Activated CD4-positive, alpha-beta T cell treated with anti-CD3 and anti-CD28 coated beads, Interleukin-2, amount 50 U/mL, for 16 hours (primary cell): ENCODE results near the gene GCAT.

Experiments used
- DNase-seq: peaks from one replicate; pipeline ENCODE4 v3.0.0-alpha.2; 2020

GCAT gene

DNA sequence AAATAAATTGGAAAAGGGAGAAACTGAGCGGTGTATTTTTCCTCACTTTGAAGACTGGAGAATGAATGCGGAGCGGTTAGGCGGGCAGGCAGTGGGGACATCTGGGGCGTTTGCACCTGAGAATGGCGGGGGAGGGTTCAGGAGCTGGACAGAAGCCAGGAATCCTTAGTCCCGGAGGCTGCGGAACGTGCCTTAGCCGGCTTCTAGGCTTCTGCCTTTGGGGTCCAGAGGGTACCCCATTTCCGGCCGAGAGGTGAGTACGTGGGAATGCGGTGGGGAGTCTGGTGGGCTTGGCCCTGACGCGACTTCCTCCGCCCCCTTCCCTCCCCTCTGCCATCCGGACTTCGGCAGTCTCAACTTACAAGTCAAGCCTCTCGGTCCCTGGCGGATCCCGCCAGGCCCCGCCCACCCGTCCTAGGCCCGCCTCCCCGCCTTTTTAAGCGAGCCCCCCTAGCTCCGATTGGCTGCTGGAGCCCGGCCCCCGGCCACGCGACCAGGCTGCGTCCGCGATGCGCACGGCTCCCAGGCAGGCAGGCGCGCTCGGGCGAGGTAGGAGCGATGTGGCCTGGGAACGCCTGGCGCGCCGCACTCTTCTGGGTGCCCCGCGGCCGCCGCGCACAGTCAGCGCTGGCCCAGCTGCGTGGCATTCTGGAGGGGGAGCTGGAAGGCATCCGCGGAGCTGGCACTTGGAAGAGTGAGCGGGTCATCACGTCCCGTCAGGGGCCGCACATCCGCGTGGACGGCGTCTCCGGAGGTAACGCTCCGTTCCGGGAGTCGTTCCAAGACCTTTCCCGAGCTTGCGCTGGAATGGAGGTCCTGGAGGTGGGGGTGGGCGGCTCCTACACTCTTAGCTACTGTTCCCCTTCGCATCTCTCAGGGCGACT is at the start of gene GCAT:
Gene GCAT (plus strand): TSS at position 525 of the 884 bp plus-strand sequence. CDS start 34 bp downstream, at position 559.
- DNase-seq, result peak; percentile 96

DNA sequence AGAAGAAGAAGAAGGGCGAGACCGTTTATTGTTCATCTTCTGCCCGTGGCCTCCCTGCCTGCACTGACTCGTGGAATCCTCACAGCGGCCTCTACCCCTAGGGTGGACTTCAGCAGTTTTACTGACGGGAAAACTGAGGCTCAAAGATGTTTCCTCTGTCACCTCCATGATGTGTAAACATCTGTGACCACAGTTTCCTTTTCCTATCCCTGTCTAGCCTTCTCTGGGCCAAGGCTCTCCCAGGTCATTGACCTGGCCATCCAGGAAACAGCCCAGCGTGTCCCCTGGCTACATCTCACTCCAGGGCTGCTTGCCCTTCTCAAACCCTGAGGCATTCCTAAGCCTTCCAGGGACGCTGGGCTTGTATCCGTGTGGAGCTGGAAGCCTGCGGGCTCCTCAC is 49.0 kb upstream of the GCAT start:
- DNase-seq, result no peak

DNA sequence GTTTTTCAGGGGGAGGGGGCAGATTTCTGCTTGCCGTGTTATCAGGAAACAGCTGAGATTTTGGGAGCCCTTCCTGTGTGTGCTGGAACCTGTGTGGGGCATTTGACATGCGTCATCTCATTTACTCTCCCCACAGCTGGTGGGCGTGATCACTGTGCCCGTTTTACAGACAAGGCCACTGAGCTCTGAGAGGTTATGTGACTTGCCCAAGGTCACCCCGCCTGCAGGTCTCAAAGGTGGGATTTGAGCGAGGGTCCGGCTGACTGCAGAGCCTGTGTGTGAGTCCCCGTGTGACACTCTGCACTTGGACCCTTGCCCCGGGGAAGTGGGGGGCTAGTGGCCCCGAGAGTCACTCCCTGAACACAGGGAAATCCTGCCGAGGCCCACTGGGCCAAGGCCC is 48.5 kb upstream of the GCAT start:
- no peak for DNase-seq

DNA sequence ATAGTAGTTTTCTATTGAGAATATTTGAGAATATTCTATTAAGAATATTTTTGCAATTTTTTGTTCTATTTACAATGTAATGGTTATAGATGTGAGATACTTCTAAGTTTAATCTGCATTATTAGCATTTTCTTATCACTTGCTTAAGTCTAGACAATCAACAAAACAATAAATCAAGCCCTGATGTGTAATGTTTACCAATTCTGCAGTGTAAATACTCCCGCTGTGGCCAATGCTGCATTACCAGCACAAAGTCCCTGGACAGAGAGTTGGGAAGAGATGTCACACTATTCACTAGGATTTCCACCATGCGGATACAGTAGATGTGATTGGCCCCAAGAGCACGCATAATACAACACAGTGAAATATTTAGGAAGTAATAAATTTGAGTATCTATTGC is 47.6 kb upstream of the GCAT start:
- no peak for DNase-seq

DNA sequence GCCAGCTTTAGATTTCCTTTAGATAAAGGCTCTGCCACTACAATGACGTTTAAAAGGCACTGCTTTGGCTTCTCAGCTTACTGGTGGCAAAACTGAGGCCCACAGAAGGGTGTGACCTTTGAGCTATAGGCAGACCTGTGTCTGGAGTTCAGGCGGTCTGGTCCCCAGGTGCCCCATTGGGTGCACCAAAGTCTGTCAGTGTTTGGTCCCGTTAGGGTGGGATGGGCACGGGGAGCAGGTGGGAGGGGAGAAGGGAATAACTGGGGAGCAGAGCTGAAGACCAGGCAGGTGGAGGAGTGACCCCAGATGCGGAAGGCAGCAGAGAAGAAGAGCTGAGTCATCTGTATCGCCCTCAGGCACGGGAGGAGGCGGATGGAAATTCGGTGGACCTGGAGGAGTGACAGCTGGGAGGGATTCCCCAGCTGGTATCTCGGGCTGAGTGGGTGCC is 45.3 kb upstream of the GCAT start:
- DNase-seq, result no peak

DNA sequence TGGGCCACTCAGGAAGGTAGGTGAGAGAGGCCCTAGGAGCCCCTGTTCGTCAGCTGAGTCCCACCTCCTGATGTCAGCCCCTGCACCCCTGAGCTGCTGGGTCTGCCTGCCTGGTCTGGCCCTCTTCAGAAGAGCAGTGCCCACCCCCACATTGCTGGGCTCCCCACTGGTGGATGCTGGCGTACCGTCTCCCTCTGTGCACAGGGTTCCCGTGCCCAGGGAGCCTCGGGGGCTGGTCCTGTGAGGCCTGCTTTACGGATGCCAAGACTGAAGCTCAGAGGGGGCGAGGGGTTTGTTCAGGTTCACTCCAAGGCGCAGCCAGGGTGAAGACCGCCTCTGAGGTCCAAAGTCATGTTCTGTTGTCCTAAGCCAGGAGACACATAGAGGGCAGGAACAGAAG is 44.7 kb upstream of the GCAT start:
- DNase-seq, result no peak

DNA sequence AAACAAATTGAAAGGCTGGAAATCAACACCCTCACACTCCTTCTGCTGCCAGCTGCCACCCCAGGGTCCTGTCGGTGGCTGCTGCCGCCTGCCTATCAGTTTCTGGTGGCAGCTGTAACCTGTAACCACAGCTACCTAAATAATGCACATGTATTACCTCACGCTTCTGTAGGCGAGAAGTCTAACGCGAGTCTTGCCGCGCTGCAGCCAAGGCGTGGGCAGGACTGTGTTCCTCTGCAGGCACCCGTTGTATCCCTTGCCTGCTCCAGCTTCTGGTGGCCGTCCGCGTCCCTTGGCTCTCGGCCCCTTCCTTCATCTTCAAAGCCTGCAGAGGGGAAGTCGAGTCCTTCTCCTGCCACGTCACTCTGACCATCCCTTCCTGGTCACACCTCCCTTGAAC is 44.1 kb upstream of the GCAT start:
- no peak for DNase-seq

DNA sequence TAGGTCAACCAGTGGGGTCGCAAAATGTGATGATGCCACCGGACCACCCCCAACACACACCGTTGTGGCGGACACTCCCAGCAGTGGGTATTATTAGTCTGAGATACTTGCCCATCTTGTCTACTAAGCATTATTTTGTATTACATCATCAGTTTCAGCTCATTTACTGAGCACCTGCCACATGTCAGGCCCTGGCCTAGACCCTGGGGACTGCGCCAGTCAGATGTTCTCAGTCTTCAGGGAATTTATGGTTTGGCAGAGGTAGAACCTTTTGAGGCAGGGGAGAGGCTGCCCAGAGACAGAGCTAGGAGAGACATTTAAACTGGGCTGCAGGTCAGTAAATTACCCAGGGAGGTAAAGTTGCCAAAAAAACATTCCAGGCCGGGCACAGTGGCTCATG is 43.1 kb upstream of the GCAT start:
- DNase-seq, result no peak

DNA sequence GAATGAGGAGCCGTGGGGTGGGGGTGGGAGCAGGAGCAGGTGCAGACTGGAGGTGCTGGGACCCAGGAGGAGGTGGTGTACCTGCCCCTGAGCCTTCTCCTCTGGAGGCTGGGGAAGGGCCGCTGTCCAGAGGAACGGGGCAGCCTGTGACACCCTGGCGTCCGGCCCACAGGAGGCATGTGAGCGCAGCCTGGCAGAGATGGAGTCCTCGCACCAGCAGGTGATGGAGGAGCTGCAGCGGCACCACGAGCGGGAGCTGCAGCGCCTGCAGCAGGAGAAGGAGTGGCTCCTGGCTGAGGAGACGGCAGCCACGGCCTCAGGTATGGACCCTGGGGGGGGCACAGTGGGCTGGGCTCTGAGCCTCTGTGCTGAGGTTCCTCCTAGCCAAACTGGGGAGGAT is 42.2 kb upstream of the GCAT start:
- no peak for DNase-seq

DNA sequence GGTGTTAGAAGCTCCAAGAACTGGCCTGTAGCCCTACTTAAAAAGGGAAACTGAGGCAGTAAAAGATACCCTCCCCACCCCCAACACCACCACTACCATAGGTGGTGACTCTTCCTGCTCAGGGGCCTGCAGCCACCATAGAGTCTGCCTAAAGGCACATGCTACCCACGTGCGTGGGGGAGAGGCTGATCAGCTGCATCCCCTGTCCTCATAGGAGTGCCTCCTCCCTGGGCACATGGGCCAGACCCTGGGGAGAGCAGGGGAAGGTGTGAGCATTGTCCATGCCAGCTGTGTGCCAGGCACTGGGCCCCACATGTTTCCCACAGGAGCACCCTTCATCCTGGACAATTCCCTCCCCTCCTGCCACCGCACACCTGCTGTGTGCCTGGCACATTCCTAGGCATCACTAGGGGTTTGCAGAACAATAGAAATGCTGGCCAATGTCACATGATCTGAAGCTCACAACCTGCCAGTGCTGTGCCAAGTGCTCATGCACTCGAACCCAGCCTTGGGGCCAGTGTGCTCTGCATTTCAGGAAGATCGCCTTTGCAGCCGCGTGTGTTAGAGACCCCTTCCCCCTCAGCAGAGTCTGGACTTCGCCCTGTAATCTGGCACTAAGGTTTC is 41.7 kb upstream of the GCAT start:
- DNase-seq, result no peak

DNA sequence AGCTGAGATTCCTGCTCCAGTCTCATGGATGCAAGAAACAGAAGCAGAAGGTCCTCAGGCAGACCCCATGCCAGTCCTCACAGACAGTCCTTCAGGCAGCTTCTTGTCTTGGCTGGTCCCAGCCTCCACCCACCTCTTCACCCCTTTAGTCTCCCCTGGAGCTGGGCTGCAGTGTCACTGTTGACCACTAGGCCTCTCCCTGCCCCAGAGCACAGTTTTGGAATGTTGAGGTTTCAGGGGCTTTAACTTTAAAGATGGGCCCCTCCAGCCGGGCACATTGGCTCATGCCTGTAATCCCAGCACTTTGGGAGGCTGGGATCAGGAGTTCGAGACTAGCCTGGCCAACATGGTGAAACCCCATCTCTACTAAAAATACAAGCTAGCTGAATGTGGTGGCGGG is 39.5 kb upstream of the GCAT start:
- DNase-seq, result no peak

DNA sequence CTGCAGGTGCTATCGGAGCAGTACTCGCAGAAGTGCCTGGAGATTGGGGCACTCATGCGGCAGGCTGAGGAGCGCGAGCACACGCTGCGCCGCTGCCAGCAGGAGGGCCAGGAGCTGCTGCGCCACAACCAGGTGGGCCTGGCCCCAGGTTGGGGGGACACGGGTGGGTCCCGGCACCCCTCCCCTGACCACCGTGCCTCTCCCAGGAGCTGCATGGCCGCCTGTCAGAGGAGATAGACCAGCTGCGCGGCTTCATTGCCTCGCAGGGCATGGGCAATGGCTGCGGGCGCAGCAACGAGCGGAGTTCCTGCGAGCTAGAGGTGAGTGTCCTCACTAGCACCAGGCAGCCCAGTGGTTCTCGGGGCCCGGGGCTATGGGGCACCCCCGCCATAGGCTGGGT is 38.7 kb upstream of the GCAT start:
- DNase-seq, result no peak

DNA sequence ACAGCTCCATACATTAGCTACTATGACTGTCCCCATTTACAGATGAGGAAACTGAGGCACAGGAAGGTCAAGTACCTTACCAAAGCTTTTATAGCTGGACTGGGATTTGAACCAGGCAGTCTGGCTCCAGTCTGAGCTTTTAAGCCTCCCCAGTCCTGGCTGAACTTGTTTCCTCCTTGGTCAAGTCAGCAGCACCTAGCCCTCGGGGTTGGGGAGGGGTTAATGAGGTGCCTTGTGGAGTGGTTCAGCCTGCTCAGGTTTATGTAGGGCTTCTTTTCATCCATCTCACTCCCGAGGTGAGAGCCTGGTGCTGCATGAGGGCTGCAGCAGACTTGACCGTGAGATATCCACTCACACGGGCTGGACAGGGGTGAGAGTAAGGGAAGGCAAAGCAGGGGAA is 36.7 kb upstream of the GCAT start:
- no peak for DNase-seq

DNA sequence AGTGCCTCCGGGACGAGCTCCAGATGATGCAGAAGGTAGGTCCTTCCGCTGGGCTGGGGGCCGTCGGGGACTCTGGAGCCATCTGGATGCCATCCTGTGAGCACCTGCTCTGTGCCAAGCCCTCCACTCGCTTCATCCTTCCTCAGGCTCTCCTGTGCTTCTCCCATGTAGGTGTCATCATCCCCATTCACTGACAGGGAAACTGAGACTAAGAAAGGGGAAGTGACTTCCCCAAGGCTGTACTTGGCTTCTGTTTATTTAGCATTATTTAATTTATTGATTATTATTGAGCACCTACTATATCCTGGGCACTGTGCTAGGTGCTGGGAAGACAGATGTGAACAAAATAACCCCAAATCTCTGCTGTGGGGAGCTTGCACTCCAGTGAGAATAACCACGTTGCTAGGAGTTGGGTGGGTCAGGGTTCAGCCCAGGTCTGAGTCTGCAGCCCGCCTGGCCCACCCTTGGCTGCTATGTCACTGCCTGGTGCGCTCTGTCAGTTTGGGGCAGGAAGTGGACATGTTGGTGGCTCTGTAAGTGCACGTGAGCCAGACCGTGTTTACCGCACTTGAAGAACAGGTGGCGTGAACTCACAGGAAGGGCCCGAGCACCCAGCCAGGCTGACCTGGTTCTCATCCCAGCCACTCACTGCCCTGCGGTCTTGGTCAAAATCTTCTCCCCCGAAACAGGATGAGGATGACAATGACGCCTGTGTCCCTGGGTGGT is 35.9 kb upstream of the GCAT start:
- no peak for DNase-seq

DNA sequence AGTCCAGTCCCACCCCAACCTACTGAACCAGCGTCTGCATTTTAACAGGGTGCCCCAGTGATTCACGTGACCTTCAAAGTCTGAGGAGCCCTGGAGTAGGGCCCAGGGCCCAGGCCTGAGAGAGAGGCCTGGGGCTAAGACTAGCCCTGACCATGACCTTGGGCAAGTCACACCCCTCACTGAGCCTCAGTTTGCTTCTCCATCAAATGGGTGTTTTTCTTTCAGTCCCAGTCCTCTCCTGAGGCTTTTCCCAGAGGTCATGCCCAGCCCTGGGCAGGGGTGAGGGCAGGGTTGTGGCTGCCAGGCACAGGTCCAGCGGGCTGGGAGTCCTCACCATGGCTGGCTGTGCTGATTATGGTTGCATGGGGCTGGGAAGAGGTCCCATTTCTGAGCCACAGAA is 33.0 kb upstream of the GCAT start:
- DNase-seq, result no peak

DNA sequence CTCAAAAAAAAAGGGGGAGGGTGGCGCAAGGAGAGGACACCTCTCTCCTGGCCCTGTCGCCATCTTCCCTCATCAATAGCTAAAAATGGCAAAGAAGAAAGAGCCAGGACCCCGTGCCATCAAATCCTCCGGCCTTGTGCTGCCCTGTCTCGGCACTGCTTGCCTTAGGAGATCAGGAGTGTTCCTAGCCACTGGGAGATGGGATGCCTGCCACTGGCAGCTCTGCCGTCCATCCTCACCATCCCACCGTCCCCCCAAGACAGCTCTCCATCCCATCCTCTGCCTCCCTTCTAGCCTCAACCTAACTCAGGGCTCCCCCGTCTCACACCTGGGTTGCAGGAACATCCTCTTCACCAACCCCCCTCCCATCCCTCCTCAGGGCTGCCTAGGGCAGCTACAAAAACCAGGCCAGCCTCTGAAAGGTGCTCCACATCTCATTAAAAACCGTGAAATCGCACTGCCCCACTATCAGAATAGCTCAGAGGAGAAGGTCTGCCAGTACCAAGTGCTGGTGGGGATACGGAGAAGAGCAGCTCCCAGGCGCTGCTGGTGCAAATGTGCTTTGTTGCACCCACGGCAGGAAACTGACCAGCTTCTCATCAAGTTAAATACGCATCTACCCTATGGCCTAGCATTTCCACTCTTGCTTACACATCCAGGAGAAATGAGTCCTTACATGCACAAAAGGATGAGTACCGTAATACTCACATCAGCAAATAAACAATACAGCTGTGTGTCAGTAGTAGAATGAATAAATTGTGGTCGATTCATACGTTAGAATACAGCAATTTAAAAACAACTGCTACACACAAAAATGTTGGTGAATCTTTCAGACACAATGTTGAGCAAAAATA is 31.7 kb upstream of the GCAT start:
- no peak for DNase-seq

DNA sequence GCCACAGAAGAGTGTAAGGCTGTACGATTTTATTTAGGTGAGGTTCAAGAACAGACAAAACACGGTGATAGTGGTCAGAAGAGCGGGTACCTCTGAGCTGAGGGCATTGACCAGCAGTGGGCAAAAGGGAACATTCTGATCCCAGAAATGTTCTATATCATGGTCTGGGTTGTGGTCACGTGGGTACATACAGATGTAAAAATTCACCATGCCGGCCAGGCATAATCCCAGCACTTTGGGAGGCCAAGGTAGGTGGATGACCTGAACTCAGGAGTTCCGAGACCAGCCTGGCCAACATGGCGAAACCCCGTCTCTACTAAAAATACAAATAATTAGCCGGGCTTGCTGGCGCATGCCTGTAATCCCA is 31.1 kb upstream of the GCAT start:
- DNase-seq, result no peak

DNA sequence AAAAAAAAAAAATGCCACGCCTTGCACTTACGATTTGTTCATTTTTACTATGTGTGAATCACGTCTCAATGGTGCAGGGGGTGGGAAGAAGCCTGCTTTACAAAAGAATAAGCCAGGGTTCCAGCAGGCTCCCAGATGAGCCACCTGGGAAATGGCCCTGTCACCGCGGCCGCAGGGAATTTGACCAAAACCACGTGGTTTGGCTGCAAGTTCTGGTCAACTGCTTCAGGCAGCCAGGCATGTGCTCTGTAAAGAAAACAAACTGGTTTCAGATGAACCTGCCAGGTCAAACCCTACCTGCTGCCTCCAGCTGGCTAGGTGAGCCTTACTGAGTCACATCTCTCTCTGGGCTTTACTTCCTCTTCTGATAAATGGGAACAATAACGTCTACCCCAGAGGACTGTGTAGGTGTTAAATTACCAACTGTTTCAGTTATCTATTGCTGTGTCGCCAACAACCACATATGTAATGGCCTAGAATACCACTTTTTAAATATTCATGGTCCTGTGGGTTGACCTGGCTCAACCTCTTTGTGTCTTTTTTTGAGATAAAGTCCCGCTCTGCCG is 30.5 kb upstream of the GCAT start:
- no peak for DNase-seq

DNA sequence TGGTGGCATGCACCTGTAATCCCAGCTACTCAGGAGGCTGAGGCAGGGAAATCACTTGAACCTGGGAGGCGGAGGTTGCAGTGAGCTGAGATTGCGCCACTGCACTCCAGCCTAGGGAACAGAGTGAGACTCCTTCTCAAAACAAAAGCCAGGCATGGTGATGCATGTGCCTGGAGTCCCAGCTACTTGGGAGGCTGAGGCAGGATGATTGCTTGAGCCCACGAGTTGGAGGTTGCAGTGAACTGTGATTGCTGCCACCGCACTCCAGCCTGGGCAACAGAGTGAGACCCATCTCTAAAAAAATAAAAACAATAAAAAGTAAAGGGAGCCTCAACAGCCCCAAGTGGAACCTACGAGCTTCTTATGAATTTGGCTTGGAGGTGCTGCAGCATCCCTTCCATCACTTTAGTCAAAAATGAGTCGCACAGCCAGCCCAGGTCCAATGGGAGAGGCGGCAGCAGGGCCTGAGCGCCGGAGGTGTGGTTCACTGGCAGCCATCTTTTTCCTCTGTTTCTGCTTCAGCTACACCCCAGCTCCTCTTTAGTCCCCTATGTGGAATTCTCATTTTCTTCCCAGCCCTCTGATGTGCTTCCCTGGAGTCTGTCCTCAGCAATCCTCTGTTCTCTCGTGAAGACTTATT is 29.2 kb upstream of the GCAT start:
- DNase-seq, result no peak

DNA sequence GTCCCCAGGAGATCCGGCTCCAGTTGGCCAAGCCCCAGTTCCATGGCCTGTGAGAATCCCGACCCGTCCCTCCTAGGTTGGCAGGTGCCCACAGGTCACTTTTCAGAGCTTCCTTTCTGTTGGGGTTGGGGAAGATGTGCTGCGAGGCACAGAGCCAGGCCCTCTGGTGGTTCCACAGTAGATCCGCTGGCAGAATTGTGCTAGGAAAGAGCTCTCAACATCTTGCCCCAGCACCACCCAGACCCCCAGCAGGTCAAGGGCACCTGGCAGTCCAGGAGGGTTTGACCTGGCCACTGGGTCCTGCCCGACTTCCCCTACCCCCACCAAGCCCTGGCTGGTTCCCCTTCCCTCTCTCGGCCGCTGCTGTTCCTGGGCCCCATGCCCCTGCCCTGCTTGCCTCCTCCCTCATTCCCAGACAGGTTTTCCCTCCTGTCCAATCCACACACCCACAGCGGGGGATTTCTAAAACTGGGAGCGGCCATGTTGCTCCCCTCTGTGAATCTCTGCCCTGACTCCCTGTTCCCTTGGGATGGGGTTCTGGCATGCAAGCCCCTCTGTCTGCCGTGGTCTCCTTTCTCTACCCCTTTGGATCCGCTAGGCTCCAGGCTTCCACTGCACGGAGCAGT is 26.2 kb upstream of the GCAT start:
- DNase-seq, result no peak

DNA sequence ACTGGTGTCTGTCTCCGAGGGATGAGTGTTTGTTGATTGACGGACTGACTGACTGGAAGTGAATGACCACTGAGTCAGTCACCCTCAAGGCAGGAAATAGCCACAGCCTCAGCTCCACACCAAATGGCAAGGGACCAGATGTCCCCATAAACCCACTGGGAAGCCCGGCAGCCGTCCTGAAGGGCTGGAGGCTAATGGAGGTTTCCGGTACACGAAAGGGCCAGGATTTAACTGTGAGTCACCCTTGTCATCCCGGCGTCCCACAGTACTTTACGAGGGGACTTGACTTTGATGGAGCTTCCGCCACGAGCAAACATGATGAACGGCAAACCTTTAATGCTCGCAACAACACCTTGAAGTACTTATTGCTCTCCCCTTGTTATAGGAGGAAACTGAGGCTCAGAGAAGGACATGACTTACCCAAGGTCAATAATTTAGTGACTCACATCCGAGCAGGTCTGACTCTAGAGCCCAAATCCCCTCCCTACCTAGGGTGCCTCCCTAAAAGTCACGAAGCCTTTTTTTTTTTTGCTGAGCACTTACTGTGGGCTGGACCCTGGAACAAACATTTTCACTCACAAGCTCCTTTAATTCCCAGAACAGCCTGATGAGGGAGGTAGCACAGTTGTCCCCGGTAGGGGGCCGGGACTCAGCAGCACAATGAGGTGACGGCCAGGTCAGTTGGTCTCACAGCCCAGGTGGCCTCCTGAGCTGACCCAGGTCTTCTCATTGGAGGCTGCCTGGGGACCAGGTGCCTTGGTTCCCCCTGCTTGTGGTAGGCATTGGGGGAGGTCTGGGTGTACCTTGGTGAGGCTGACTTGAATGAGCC is 25.2 kb upstream of the GCAT start:
- no peak for DNase-seq
